Left hindlimb (tissue), 1 donor: ENCODE results near the gene KRAS.

ENCODE experiments used
- DNase-seq: peaks from one replicate; pipeline ENCODE4 v3.0.0-alpha.2; 2018

The KRAS gene

DNA sequence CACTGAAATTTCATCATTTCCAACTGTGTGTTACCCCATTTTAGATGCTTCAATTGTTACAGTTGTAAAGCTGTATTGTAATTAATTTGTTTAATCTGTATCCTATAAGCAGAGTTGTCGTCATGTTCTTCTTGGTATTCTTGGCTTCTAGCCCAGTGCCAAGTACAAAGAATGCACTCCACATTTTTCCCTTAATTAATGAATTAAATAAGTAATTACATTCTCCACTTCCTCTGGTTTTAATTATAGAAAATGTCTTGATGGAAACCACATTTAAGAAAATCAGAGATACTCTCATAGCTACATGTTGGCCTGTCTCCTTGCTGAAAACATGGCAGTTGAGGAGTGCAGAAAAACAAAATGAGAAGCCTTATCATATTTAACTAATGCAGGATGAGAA, 56.5 kb downstream of the KRAS start:
- DNase-seq, result no peak

DNA sequence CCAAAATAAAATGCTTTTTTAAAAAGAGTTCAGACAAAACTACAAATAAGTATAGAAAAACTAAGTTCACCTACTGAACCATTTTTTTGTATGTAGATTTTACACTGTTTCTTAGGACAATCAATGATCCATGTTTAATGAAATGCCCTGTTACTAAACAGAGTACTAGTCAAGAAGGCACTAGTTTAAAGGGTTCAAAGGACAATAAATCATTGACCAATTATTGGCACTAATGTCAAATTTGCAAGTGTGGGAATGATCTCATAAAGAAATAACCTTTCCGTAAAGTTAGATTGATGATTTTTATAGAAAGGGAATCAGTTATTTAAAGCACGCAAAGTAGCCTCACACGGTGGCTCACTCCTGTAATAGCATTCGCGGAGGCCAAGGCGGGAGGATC, 59.9 kb downstream of the KRAS start:
- DNase-seq, result no peak

DNA sequence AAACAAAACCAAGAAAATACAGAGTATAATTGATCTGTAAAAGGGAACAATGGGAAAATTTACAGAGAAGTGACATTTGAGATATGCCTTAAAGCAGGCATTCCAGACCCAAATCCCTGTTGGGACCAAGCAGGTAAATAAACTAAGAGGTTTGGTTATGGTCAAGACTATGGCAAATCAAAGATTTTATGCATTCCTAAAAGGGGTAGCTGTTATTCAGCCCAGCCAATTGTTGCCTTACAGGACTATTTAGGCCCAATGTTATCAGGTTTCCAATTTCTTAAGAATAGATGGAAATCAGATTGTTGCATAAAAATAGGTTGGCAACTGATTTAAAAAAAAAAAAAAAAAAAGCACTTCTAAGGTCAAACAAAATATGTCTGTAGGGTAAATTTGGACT, 61.1 kb downstream of the KRAS start:
- DNase-seq, result no peak

DNA sequence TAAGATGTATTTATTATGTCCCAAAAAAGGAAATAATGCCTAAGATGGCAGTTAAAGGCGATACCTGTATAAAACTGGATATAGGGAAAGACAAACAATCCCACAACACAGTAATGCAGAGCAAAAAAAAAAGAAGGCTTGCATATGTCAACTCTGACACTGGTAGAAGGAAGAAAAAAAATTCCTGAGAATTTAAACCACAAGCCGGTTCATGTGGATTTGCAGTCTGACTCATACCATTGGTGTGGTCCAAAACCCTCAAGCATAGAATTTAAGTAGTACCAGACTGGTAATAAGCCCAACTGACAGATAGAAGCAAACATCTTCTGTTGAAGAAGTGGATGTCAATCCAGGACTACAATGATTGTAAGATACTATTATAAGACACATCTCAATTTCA, 62.9 kb downstream of the KRAS start:
- DNase-seq, result no peak

DNA sequence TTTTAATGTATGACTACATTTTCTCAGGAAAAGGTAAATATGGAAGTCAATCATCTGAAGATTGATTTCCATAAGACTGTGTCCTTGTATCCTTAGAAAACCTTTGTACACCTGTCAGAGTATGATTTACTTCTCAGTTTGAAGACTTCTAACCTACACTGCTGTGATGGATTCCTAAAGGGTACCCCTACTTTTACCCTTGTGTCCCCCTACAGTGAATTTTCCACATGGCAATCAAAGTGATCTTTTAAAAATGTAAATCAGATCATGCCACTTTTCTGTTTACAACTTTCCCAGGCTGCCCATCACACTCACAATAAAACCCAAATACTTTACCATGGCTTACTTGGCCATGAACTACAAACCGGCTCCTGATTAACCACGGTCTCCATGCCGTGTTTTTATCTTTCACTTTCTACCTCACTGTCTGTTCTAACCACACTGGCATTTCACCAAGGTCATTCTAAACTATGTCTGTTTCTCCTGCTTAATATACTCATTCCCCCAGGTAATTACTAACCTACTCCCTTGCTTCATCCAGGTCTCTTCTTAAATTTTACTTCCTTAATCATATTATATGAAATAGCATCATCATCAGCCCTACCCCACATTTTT, 63.8 kb downstream of the KRAS start:
- no peak for DNase-seq

DNA sequence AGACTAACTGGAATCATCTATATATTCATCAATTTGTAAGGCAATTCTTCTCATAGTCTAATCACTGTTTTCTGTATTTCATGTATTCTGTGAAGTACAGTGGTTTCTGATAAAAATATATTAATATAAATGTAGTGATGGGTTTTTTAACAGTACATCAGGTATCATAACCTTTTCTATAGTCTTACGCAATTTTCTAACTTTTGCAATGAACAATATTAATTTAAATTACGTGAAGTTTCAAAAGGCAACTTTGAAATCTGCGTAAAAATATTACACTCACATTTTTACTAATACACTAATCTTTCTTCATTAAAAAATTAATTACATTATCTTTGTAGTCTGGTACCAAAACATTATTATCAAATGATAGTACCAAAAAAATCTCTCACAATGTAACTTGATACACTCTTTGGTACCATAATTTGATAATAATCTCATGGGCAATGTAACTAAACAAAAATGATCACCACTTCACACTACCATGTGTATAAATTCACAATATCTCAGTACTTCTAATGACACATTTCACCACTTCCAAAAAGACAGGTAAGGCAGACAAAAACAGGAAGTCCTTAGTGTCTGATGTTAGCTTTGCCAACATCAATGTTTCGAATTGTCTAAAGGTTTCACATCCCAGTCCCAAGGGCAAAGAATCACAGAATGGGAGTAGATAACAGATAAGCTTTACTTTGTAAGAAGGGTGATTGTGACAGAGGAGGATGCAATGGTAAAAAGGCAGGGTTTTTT, 64.5 kb downstream of the KRAS start:
- no peak for DNase-seq

DNA sequence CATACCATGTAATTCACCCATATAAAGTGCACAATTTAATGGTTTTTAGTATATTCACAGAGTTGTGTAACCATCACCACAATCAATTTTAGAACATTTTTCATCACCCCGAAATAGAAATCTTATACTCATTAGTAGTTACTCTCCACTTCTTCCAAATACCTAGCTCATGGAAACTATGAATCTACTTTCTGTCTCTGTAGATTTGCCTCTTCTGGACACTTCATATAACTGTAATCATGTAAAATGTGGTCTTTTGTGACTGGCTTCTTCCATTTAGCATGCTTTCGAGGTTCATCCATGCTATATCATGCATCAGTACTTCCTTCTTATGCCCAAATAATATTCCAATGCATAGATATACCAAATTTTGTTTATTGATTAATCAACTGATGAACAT, 66.6 kb downstream of the KRAS start:
- no peak for DNase-seq

DNA sequence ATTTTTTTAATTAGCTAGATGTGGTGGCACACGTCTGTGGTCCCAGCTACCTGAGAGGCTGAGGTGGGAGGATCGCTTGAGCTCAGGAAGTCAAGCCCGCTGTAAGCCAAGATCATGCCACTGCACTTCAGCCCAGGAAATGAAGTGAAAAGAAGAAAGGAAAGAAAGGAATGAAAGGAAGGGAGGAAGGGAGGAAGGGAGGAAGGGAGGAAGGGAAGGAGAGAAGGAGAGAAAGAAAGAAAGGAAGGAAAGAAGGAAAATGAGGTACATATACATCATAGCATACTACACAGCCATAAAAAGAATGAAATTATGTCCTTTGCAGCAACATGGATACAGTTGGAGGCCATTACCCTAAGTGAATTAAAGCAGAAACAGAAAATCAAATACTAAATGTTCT, 68.0 kb downstream of the KRAS start:
- DNase-seq, result no peak

DNA sequence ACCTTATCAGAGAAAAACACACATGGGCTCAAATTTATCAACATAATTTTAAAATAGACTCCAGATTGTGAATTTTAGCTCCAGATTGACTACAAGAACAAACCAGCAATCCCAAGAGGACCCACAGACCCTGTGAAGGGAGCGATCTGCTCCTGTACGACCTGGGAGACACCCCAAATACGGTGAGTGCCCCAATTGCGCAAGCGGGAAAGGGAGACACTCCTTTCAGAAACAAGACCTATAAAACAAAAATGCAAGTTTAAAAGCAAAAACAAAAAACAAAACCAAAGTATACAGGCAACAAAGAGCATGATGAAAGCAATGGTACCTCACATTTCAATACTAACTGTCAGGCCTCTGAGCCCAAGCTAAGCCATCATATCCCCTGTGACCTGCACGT, 87.9 kb downstream of the KRAS start:
- no peak for DNase-seq

DNA sequence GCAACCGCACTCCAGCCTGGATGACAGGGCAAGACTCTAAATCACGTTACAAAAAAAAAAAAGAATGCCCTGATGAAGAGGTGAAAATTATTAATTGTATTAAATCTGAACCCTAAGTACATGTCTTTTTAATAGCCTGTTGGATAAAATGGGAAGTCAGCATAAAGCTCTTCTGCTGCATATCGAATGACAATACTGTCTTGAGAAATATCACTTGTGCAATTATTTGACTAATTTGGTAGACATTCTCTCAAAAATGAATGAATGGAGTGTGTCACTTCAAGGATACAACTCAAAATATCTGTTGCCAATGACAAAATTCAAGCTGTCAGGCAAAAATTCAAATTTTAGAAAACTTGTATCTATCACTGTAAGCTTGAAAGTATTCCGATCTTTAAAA, 94.7 kb downstream of the KRAS start:
- DNase-seq, result no peak

DNA sequence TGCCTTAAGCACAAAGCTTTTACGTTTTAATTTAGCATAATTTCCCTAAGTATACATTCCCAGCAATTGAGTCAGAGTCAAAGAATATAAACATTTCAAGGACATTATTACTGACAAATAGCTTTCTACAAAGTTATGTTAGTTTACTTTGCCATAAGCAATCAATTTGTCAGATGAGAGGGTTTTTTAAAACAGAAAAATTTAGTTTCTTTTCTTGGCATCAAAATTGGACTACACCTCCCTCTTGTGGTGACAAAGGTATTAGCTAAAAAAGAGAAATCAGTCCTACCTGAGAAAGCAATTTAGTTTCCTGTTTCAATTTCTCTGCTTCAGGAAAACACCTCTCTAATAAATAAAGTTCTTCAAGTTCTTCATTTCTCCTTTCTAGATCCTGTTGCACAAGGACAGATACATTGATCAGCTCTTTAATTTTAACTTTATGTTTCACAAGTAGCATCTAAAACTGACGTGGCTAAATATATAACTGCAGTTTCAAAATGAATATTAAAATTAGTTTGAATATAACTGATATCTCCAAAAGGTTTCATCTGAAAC, 95.6 kb downstream of the KRAS start:
- DNase-seq, result no peak
